Smooth muscle cell (in vitro differentiated cells): ENCODE measurements around the gene BORA. TPM values are rescaled to one million over a fixed set of nuclear protein-coding genes. Genes with fewer than 3 reads are reported as not detected.

ENCODE experiments used
- DNase-seq: peaks from one replicate; lab custom pipeline; 2025; ENCODE audit not compliant: unreplicated experiment; lab: John Stamatoyannopoulos, UW
- H2AFZ ChIP-seq: fragments of 200-600 bp; sonication (generic); 2 replicates; pipeline ENCODE4 v1.6.0; 2016; ENCODE audit warnings: antibody characterized with exemption, low read depth, mild to moderate bottlenecking
- H3F3A ChIP-seq: fragments of 200-600 bp; sonication (generic); 2 replicates; pipeline ENCODE4 v1.6.0; 2017; ENCODE audit warnings: antibody characterized with exemption, low read depth
- H3K27ac ChIP-seq: fragments of 200-600 bp; sonication (generic); 2 replicates; pipeline ENCODE4 v1.5.1; 2016; ENCODE audit warnings: low read depth, mild to moderate bottlenecking
- H3K27me3 ChIP-seq: fragments of 200-600 bp; sonication (generic); 2 replicates; pipeline ENCODE4 v1.6.1; 2016; ENCODE audit warnings: low read depth, mild to moderate bottlenecking
- H3K36me3 ChIP-seq: fragments of 200-600 bp; sonication (generic); 2 replicates; pipeline ENCODE4 v1.5.1; 2016; ENCODE audit warnings: low read depth
- H3K4me1 ChIP-seq: fragments of 200-600 bp; sonication (generic); 2 replicates; pipeline ENCODE4 v1.5.1; 2016; ENCODE audit warnings: low read depth
- H3K4me2 ChIP-seq: fragments of 200-600 bp; sonication (generic); 2 replicates; pipeline ENCODE4 v1.6.0; 2016; ENCODE audit warnings: mild to moderate bottlenecking
- H3K4me3 ChIP-seq: fragments of 200-600 bp; sonication (generic); 2 replicates; pipeline ENCODE4 v1.5.1; 2016; ENCODE audit warnings: mild to moderate bottlenecking
- H3K79me2 ChIP-seq: fragments of 200-600 bp; sonication (generic); 2 replicates; pipeline ENCODE4 v1.6.0; 2016; ENCODE audit warnings: low read depth, mild to moderate bottlenecking
- H3K9ac ChIP-seq: fragments of 200-600 bp; sonication (generic); 2 replicates; pipeline ENCODE4 v1.6.0; 2016; ENCODE audit warnings: low read depth
- H3K9me3 ChIP-seq: fragments of 200-600 bp; sonication (generic); replicated peaks from 2 replicates; pipeline ENCODE4 v1.5.1; 2016; ENCODE audit warnings: low read depth
- H4K20me1 ChIP-seq: fragments of 200-600 bp; sonication (generic); 2 replicates; pipeline ENCODE4 v1.6.0; 2016; ENCODE audit warnings: low read depth
- CTCF ChIP-seq: fragments of 200-600 bp; sonication (generic); IDR thresholded peaks from 2 replicates; pipeline ENCODE4 v1.5.1; 2017; ENCODE audit warnings: borderline replicate concordance, mild to moderate bottlenecking, antibody characterized with exemption; ENCODE audit not compliant: insufficient read depth, poor library complexity, severe bottlenecking
- WGBS: methylation state at CpG from one replicate; pipeline ENCODE4 v1.1.7; 2016; ENCODE audit warnings: low lambda C conversion rate; 5-methylcytosine and 5-hydroxymethylcytosine counted together
- polyA plus RNA-seq: library from polyadenylated mRNA; unstranded; fragments of >200 nt; fragmentation: Nextera tagmentation; extraction: Ambion mirVana; gene quantifications from 2 replicates; pipeline ENCODE4 v1.2.1, GENCODE V29; 2016
- total RNA-seq: library from RNA; depleted of rRNA; stranded (reverse); fragments of >200 nt; gene quantifications from 2 replicates; pipeline ENCODE4 v1.2.3, GENCODE V29; 2014

Gene BORA
- total RNA-seq, result 7.5 and 10.3 TPM in 2 replicates
- polyA plus RNA-seq, result 4.2 and 7.5 TPM in 2 replicates

- peak within 1 kb of the TSS; percentile 98 for H2AFZ ChIP-seq
- peak within 1 kb of the TSS; percentile 68 for H3K9ac ChIP-seq
- peak within 1 kb of the TSS; percentile 12 for H3K27ac ChIP-seq
- 1% methylated on average over 71 of the region's 71 CpGs for WGBS
- peak within 1 kb of the TSS; percentile 92 for H3K4me3 ChIP-seq
- no peaks in the 10 kb centered on the region for H3K9me3 ChIP-seq
- peaks cover 4% of the 10 kb centered on the region for H4K20me1 ChIP-seq
- peaks cover 69% of the 10 kb centered on the region for H3K79me2 ChIP-seq
- TF ChIP-seq CTCF, result no peak
- peaks cover 23% of the 10 kb centered on the region for H3K4me1 ChIP-seq
- no peaks in the 10 kb centered on the region for H3K36me3 ChIP-seq
- no peaks in the 10 kb centered on the region for H3F3A ChIP-seq
- DNase-seq, result peak; percentile 81
- no peaks in the 10 kb centered on the region for H3K27me3 ChIP-seq
- H3K4me2 ChIP-seq, result peak within 1 kb of the TSS; percentile 100
These were observed at the start of gene BORA, which contains the start of gene MZT1 for GRCh38 chr13:72727417-72728289. Gene BORA (plus strand): TSS chr13:72727923. CDS start chr13:72728941, 1,018 bp downstream. Gene MZT1 (minus strand): TSS chr13:72727629. CDS start chr13:72727602, 27 bp downstream.

GRCh38 chr13:72678312-72678711 lies 49.4 kb upstream of the BORA start:
- 73% methylated on average over 1 of the region's 1 CpG for WGBS
- Histone ChIP-seq H3F3A (no peaks in the 10 kb centered on the region), H4K20me1 (no peaks in the 10 kb centered on the region), H2AFZ (peak overlapping the region; percentile 45), H3K4me1 (no peaks in the 10 kb centered on the region), H3K36me3 (no peaks in the 10 kb centered on the region), H3K27ac (no peak overlapping the region), H3K79me2 (no peaks in the 10 kb centered on the region), H3K4me2 (no peak overlapping the region), H3K4me3 (no peak overlapping the region), H3K9ac (no peak overlapping the region), H3K9me3 (no peaks in the 10 kb centered on the region), H3K27me3 (no peaks in the 10 kb centered on the region)
- no peak for DNase-seq
- TF ChIP-seq CTCF, result no peak

GRCh38 chr13:72680353-72680752 lies 47.4 kb upstream of the BORA start:
- 94% methylated on average over 1 of the region's 1 CpG for WGBS
- no peaks in the 10 kb centered on the region for H3K27me3 ChIP-seq
- H3K9me3 ChIP-seq, result no peaks in the 10 kb centered on the region
- H3K4me3 ChIP-seq, result no peak overlapping the region
- H3K4me1 ChIP-seq, result no peaks in the 10 kb centered on the region
- H3K4me2 ChIP-seq, result no peak overlapping the region
- TF ChIP-seq CTCF, result no peak
- no peaks in the 10 kb centered on the region for H3K79me2 ChIP-seq
- DNase-seq, result no peak
- H4K20me1 ChIP-seq, result no peaks in the 10 kb centered on the region
- H3K27ac ChIP-seq, result no peak overlapping the region
- no peak overlapping the region for H3K9ac ChIP-seq
- no peak overlapping the region for H2AFZ ChIP-seq
- H3K36me3 ChIP-seq, result no peaks in the 10 kb centered on the region
- no peaks in the 10 kb centered on the region for H3F3A ChIP-seq
